HUDEP-2 (cell line): ENCODE results near the gene FARP2.
"Not testable (repeated sequence)": the region's sequence is repeated elsewhere in the genome, so short reads cannot be mapped to it uniquely, and the experiment has no call there.

Experiments used
- DNase-seq, 76 experiments: peaks; one replicate each; lab custom pipeline; 2025; ENCODE audit not compliant: unreplicated experiment in 76 of 76; lab: John Stamatoyannopoulos, UW

FARP2 gene

DNA sequence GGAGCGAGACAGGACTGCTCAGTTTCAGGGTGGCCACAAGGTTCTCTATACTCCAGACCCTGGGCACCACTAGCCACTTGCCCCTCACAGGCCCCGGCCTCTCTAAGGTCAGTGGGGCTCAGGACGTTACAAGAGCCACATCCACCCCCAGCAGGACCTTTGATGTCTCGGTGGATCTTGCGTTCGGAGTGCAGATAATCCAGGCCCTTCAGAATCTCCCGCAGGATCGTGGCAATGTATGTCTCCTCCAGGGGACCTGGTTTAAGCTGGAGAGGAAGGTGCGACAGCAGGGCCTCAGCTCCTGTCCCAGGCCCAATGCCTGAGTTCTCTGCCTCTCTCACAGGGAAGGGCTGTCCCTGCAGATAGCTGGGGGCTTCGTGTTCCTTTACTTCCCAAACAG is 143.9 kb downstream of the FARP2 start:
- DNase-seq = no peak

DNA sequence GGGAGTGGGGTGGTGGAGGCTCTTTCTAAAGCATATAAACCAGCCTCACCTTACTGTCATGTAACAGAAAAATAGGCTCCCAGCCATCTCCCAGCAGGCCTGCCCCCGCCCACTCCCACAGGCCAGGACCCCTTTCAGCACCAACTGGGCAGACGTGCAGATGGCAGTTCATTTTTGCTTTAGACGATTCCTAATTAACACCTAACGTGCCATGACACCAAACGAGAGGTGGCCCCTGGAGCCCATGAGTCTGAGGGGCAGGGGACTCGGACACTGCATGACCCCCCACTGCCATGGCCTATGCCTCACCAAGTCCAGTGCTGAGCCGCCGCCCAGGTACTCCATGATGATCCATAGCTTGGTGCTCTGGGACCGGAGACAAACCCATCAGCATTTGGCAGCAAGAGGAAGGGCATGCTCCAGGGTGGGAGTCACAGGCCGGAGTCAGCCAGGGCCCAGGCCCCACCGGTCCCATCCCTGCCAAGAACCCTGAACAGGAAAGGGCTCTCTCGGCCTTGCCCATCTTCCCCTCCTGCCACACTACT is 144.4 kb downstream of the FARP2 start:
- DNase-seq = no peak

DNA sequence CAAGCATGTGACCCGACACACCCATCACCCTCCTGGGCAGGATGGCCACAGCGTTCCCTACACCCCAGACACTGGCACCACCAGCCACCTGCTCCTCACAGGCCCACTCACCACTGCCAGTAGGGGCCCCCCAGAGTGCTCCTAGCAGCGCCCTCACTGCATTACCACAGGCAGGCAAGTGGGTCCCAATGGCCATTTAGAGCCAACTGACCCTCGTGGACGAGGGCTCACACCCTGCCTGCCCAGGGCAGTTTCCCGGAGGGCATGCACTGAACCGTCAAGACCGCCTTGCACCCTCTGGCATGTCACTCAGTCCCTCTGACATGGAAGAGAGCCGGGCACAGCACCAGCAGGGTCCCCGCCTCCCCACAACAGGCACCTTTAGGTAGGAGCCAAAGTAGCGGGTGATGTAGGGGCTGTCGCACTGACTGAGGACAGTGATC is 145.0 kb downstream of the FARP2 start:
- DNase-seq = no peak

DNA sequence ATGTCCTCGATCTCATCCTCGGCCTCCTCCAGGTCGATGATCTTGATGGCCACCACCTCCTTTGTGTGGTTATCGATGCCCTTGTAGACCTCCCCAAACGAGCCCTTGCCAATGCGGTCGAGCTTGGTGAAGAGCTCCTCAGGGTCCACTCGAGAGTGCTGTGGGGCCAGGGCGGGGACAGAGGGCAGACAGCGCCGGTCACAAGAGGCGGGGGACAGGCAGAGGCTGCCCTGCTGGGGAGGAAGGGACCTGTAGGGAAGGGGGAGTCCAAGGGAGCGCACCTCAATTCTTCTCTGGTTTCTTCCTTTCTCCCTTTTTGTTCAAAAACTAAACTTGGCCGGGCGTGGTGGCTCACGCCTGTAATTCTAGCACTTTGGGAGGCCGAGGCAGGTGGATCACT is 145.5 kb downstream of the FARP2 start:
- DNase-seq = no peak

DNA sequence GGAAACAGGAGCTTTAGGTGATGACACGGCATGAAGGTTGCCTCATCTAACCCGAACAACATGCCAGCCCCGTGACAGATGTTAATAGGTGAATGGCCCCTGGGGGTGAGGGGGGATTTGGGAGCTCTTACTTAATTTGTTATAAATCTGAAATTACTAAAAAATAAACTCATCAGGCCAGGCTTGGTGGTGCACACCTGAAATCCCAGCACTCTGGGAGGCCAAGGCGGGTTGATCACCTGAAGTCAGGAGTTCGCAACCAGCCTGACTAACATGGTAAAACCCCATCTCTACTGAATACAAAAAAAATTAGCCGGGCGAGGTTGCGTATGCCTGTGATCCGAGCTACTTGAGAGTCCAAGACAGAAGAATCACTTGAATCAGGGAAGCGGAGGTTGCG is 146.2 kb downstream of the FARP2 start:
- no peak for DNase-seq

DNA sequence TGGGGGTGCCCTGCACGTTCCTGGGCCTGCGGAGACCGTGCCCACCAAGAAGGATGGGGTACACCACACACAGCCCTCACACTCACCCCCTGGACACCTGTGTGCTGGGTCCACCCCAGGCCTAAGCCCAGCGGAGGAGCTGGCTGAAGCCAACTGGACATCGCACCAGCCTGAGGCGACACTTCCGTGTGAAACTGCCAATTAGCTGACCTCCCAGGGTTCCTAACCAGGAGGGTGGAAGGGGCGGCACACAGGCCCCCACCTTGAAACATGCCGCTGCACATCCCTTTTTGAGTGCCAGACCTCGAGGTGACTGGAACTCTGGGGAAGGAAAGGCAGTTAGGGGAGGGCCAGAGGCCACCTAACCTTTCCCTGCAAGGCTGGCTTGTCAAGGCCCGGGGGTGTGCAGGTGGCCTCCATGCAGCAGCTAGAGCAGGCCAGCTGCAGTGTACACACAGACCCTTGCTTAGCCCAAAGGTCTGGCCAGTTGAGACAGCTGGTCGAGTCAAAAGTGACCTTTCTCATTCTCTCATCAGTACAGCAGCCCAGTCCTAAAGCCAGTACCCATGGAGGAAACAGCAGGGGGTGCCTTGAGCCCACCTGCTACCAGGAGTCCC is 147.8 kb downstream of the FARP2 start:
- no peak for DNase-seq

DNA sequence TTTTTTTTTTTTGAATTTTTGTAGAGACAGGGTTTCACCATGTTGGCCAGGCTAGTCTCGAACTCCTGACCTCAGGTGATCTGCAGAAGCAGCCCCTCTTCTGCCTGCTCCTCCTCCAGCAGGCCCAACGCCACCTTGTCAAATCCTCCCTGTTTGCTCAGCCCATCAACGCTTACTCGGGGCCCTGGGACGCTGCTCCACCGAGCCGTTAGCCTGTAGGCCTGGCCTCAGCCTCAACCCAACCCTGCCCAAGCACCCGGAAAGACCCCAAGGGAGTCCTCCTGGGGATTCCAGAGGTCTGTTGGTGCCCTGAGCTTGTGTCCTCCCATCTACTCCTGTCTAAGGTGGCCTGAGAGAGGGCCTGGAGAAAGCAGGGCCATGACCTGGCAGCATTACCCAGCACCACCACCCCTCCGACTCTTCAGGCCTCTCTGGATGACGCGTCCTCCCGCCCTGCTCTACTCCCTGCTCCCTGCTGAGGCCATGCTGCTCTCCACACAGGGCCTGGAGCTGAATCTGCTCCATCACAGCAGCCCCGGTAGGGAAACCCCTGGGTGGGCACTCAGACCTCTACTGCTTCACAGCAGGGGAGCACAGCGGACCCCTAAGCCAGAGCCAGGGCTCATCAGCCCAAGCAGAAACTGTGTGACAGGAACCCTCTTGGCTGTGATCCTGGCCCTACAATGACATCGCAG is 149.1 kb downstream of the FARP2 start:
- no peak for DNase-seq

DNA sequence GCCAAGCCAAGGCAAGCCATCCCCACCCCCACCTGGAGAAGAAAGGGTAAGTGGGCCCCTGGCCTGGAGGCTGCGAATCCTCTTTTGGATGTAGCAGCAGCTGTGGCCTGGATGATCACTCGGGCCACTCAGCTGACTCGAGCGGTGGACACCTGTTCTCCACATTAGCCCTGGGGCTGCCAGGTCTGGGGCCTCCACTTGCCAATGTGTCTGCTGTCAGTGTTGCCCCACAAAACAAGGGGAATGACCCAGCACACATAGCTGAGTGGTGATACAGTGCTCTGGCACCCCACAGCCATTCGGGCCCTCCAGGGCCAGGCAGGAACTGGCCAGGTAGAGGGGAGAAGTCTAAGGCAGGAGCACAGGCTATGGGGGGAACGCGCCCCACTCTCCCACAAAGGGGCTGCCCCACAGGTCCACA is 149.7 kb downstream of the FARP2 start:
- no peak for DNase-seq

DNA sequence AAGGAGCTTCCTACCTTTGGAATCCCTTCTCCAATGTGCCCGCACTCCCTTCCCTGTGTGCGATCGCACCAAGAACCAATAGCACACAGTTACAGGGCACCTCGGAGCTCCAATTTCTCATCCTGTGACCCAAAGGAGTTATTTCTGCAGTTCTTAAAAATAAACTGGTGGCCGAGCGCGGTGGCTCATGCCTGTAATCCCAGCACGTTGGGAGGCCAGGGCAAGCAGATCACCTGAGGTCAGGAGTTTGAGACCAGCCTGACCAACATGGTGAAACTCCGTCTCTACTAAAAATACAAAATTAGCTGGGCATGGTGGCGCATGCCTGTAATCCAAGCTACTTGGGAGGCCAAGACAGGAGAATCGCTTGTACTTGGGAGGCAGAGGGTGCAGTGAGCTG is 150.2 kb downstream of the FARP2 start:
- not testable (repeated sequence) for DNase-seq

DNA sequence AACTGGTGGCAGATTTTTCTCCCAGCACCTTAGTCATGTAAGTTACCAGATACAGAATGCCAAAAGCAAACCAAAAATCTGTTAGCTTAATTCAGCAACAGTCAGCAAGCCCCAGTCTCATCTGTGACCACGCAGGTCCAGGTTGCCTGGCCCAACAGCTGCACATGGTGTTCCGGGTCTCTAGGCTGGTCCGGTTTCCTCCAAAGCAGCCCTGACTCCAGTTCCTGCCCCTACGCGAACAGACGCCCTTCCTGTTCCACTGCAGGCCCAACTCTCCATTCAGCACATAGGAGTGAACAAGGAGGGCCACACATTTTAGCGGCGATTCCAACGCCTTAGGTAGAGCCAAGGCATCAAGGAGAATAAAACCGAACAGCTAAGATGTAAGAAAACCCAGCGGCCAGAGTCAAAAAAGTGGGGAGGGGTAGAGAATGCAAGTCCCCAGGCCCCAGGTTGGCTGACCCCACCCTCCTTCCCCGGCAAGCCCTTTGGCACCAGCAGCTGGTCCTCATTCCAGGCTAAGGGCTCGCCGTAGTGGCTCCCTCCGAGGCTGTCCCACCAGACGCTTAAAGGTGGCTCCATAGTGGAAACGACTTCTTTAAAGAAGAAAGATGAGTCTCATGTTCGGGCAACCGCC is 150.8 kb downstream of the FARP2 start:
- no peak for DNase-seq

DNA sequence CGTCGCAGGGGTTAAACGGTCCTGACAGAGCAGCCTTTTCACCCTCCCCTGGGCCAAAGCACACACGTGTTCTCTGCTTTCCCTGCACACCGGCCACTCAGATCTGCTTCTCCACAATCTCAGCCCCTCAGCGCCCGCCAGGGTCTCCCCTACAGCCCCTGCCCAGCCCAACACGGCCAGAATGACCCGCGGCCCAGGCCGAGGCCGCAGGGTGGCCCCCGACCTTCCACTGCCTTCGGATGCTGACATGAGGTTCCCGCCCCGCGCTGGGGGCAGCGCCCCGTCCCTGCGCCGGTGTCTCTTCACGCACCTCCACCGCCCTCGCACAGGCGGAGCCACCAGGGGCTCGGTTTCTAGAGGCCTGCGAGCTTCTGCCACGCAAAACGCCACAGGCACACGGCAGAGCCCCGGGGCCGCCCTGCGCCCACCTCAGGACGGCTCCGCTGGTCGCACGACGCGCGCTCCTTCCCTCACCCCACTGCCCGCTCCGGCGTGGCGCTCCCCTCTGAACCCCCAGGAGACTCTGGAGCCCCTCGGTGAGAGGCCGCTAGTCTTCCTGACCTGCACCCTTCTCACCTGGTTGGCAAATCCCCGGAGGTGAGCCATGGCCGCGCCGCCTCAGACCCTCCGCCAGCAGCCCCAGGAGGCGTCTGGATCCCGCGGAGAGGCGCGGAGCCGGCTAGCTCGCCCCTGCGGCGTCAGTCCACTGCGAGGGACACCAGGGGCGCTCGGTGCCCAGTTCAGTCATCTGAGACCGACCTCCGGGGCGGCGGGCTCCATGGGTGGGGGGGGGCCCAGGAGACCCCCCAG is 151.6 kb downstream of the FARP2 start:
- DNase-seq = peak in 26 of 76 experiments; percentile 11 to 57 (median 31)

DNA sequence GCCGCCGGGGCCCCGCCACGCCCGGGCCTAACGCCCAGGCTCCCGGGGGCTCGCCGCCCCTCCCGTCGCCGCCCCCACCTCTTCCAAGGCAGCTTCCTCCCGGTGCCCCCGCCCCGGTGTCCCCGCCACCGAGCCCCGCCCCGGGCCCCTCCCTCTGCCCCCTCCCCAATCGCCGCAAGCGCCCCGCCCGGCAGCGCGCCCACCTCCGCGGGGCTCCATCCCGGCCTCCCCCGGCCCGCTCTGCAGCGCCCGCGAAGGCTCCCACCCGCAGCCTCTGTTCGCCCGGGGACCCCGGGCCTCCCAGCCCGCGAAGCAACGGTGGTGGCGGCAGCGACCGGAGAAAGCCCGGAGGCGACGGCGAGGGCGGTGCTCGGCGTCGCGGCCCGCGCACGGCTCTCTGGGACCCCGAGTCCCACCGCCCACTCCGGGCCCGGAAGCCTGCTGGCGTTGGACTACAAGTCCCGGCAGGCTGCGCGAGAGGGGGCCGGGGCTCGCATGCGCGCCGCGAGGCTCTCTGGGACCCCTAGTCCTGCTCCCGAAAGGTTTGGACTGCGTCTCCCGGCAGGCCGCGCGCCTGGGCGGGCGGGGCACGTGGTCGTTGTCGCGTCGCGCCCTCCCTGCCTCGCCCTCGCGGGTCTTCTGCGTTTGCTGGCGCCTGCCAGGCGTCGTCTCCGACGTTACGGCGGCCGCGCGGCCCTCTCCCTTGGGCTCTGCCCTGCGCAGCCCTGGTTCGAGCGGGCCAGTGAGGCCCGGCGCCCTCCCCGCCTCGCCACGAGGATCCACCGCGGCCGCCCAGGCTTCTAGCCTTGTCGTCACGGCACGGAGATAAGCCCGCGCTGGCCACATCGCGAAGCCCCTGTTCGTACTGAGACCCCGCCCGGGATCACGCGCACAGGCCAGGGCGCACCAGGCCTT is 152.4 kb downstream of the FARP2 start, which contains the start of gene STK25:
TSS of gene STK25 (minus strand) at position 345 of the 915 bp plus-strand sequence. CDS start 549 bp downstream, outside the sequence.
- peak in 75 of 76 experiments; percentile 24 to 98 (median 95) for DNase-seq

DNA sequence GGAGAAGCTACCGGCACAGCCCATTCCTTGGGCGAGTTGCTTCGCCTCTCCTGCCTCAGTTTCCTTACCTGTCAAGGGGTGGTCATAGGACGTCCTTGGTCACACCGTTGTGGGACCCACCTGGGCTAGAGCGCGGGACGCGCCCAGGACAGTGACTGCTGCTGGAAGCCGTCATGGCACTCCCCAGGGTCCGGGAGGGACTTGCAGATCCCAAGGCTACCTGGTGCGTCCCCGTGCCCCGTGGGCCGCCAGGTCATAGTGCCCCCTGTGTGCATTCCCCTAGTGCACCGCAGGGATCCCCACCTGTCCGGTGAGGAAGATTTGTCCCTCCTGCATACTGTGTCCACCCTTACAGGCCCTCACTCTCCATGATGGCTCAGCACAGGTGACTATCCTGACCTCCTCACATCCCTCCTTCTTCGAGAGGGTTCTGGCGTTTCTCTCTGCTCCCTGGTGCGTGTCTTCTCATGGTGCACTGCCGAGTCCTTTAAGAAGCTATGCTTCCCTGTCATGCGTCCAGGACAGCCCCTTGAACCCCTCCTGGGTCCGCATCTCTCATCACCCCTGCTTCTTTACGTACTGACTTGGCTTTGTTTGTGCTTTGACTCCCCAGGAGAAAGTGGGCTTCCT is 153.2 kb downstream of the FARP2 start:
- peak in 4 of 76 experiments; percentile 29 to 49 (median 42) for DNase-seq

DNA sequence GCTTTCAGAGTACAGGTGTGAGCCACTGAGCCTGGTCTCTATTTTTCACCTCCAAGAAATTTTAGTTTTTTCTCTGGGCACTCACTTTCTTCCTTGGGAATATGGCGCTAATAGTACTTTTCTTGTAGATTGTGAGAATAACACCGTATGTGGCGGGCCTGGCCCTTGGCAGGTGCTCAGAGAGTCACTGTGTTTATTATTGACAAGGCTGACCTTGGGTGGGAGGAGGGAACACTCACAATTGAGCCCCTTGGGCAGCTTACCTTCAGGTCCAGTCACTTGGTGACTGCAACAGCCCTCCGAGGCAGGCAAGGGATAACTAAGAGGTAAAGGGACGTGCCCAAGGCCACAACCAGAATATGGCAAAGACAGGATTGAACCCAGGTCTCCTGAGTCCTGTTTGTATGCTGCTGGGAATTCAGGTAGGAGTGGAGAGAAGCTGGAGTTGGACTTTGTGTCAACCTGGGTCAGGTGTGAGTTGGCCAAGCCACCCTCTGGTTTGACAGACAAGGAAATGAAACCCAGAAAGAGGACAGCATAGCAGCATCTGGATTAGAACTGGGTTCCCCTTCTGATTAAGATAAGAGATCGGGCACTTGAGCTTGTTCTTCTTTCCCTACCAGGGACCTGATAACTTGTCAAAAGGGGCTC is 155.1 kb downstream of the FARP2 start:
- peak in 1 of 76 experiments; percentile 8 for DNase-seq

DNA sequence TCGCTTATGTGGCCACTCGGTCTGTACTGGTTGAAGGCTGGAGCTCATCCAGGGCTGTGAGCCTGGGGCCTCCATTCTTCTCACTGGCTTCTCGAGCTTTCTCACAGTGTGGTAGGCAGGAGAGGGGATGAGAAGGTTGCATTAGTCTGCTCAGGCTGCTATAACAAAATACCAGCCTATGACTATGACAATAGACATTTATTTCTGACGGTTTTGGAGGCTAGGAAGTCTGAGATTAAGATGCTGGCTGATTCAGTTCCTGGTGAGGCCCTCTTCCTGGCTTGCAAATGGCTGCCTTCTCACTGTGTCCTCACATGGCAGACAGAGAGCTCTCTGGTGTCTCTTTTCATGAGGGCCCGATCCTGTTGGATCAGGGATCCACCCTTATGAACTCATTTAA is 158.5 kb downstream of the FARP2 start:
- no peak for DNase-seq

DNA sequence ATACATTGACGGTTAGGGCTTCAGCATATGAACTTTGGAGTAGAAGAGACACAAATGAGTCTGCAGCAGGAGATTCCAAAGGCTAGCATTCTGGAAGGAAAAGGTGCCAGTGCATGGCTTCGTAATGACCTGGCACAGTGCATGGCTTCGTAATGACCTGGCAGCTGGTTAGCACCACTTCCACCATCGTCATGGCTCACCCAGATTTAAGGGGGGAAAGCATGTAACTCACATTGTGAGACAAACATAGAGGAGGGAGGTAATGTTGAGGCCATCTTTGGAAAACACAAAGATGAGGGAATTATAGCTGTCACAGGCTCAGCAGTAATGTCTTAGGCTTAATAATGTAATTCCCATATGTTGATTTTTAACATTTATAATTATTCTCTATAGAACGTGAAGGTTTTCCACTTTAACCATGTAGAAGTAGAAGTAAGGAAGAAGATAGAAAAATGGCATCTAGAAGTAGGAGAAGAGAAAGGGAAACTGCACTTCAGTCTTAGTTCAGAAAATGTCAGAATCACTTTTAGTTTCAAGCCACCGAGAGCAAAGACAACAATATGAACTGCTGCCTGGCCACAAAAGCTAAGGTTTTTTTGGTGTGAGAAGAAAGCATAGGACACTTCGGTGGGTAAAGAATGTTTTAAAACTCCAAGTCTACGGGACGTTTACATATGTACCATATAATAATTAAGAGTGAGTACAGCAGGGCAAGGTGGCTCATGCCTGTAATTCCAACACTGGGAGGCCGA is 159.1 kb downstream of the FARP2 start:
- DNase-seq = no peak

DNA sequence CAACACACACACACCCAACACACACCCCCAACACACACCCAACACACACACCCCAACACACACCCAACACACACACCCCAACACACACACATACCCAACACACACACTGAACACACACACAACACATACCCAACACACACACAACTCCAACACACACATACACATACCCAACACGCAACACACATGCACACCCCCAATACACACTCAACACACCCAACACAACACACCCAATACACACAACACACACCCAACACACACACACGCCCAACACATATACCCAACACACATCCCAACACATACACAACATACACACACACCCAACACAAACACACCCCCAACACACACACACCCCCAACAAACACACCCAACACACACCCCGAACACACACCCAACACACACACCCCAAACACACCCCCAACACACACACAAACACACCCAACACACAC is 160.5 kb downstream of the FARP2 start:
- DNase-seq = no peak

DNA sequence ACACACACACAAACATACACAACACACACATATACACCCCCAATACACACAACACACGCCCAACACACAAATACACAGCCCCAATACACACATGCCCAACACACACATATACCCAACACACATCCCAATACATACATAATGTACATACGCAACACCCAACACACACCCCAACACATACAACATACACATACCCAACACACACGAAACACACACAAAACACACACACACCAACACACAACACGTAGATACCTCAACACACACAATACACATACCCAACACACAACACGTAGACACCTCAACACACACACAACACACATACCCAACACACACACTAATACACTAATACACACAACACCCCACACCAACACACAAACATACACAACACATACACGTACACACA is 161.2 kb downstream of the FARP2 start:
- no peak for DNase-seq
